Type B pancreatic cell (in vitro differentiated cells): ENCODE measurements around the gene TRA2B. TPM values are rescaled to one million over a fixed set of nuclear protein-coding genes. Genes with fewer than 3 reads are reported as not detected.

Source experiments
- DNase-seq: peaks from one replicate; pipeline ENCODE4 v3.0.0; 2021; ENCODE audit warnings: mixed read lengths; ENCODE audit not compliant: unreplicated experiment; ENCODE audit errors: extremely low spot score
- H3K27ac Mint-ChIP-seq: 2 replicates; pipeline ENCODE4 v1.8.0; 2021; ENCODE audit warnings: mild to moderate bottlenecking, mixed read lengths
- H3K27me3 Mint-ChIP-seq: 2 replicates; pipeline ENCODE4 v1.8.0; 2021; ENCODE audit warnings: mixed read lengths
- H3K36me3 Mint-ChIP-seq: 2 replicates; pipeline ENCODE4 v1.8.0; 2021; ENCODE audit warnings: mixed read lengths
- H3K4me1 Mint-ChIP-seq: one replicate; pipeline ENCODE4 v1.8.0; 2021; ENCODE audit warnings: mixed read lengths; ENCODE audit not compliant: unreplicated experiment
- H3K4me3 Mint-ChIP-seq: 2 replicates; pipeline ENCODE4 v1.8.0; 2021; ENCODE audit warnings: mild to moderate bottlenecking, mixed read lengths
- H3K9me3 Mint-ChIP-seq: 2 replicates; pipeline ENCODE4 v1.8.0; 2021; ENCODE audit warnings: mixed read lengths
- CTCF ChIP-seq: fragments of 200-600 bp; sonication (generic); conservative IDR thresholded peaks from 2 replicates; pipeline ENCODE4 v1.5.0; 2021; ENCODE audit warnings: antibody characterized with exemption, mild to moderate bottlenecking
- total RNA-seq: library from RNA; stranded (reverse); gene quantifications from 2 replicates; pipeline ENCODE4 v1.2.1, GENCODE V29; 2021; ENCODE audit warnings: low replicate concordance

TRA2B gene
- total RNA-seq, 1 donor from 2014 or later, result 205 TPM

GRCh38 chr3:185942396-185942795 lies 4.6 kb upstream of the TRA2B start:
- Mint-ChIP-seq H3K27ac (peak overlapping the region; percentile 60), H3K36me3 (peaks cover 9% of the 10 kb centered on the region), H3K4me3 (no peak overlapping the region), H3K9me3 (peaks cover 4% of the 10 kb centered on the region), H3K27me3 (peaks cover 8% of the 10 kb centered on the region), H3K4me1 (peaks cover 8% of the 10 kb centered on the region)
- no peak for TF ChIP-seq CTCF
- no peak for DNase-seq

DNA sequence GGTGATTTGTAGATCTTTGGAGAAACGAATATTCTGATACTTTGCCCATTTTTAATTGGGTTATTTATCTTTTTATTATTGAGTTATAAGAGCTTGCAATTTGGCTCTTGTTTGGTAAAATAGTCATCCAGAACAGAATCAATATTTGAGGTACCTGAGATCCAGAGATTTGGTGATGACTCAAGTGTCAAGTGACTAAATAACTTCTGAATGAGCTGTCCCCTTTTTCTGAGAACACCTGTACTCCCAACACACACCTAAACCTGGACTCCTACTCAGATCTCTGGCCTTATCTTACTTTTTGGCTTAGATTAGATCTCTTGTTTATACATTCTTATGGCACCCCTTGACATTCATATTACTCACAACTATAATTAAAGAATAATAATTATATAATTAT lies 3.1 kb upstream of the TRA2B start:
- H3K27me3 Mint-ChIP-seq, result peaks cover 8% of the 10 kb centered on the region
- H3K36me3 Mint-ChIP-seq, result peaks cover 19% of the 10 kb centered on the region
- peaks cover 4% of the 10 kb centered on the region for H3K9me3 Mint-ChIP-seq
- no peak overlapping the region for H3K27ac Mint-ChIP-seq
- no peak for TF ChIP-seq CTCF
- H3K4me3 Mint-ChIP-seq, result no peak overlapping the region
- peaks cover 8% of the 10 kb centered on the region for H3K4me1 Mint-ChIP-seq
- no peak for DNase-seq

GRCh38 chr3:185939721-185940120 lies 1.9 kb upstream of the TRA2B start:
- H3K4me3 Mint-ChIP-seq, result peak overlapping the region; percentile 44
- DNase-seq, result no peak
- peak overlapping the region; percentile 69 for H3K27ac Mint-ChIP-seq
- no peak for TF ChIP-seq CTCF
- H3K36me3 Mint-ChIP-seq, result peaks cover 25% of the 10 kb centered on the region
- peaks cover 17% of the 10 kb centered on the region for H3K4me1 Mint-ChIP-seq
- peaks cover 4% of the 10 kb centered on the region for H3K9me3 Mint-ChIP-seq
- peaks cover 8% of the 10 kb centered on the region for H3K27me3 Mint-ChIP-seq

GRCh38 chr3:185936814-185937688 lies 763 bp downstream of the TRA2B start:
- peak overlapping the region; percentile 100 for H3K4me3 Mint-ChIP-seq
- H3K27me3 Mint-ChIP-seq, result peaks cover 8% of the 10 kb centered on the region
- TF ChIP-seq CTCF, result no peak
- H3K27ac Mint-ChIP-seq, result peak overlapping the region; percentile 100
- peak; percentile 93 for DNase-seq
- peaks cover 31% of the 10 kb centered on the region for H3K4me1 Mint-ChIP-seq
- H3K9me3 Mint-ChIP-seq, result peaks cover 4% of the 10 kb centered on the region
- H3K36me3 Mint-ChIP-seq, result peaks cover 25% of the 10 kb centered on the region

DNA sequence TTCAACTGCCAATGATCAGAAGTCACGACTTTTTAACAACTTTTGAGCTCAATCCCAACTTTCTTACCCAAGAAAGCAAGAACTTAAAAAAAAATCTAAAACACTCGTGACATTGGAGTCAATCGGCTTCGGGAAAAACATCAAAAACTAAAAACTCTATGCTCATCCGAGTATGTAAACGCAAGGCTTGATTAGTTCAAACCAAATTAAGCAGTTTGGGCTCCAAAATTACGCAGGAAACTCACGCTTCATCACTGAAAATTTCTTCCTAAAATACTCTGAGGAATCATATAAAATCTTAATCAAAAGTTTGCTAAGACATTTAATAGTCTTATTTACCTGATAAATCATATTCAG lies 1.6 kb downstream of the TRA2B start:
- Mint-ChIP-seq H3K27me3 (peaks cover 8% of the 10 kb centered on the region), H3K4me1 (peaks cover 37% of the 10 kb centered on the region), H3K36me3 (peaks cover 29% of the 10 kb centered on the region), H3K4me3 (peak overlapping the region; percentile 100), H3K9me3 (peaks cover 4% of the 10 kb centered on the region), H3K27ac (peak overlapping the region; percentile 100)
- DNase-seq, result no peak
- TF ChIP-seq CTCF, result no peak
